ENCODE results near the gene IL18R1. TPM values are rescaled to one million over a fixed set of nuclear protein-coding genes. Genes with fewer than 3 reads are reported as not detected.

The IL18R1 gene, protein sequence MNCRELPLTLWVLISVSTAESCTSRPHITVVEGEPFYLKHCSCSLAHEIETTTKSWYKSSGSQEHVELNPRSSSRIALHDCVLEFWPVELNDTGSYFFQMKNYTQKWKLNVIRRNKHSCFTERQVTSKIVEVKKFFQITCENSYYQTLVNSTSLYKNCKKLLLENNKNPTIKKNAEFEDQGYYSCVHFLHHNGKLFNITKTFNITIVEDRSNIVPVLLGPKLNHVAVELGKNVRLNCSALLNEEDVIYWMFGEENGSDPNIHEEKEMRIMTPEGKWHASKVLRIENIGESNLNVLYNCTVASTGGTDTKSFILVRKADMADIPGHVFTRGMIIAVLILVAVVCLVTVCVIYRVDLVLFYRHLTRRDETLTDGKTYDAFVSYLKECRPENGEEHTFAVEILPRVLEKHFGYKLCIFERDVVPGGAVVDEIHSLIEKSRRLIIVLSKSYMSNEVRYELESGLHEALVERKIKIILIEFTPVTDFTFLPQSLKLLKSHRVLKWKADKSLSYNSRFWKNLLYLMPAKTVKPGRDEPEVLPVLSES
- 1.0 and 1.3 TPM in 2 replicates for total RNA-seq

GRCh38 chr2:102355526-102356380 lies at the start of gene IL18R1:
Gene IL18R1, plus strand, starts transcription at chr2:102355796. Its CDS starts 6,865 bp downstream, at chr2:102362661.

DNA sequence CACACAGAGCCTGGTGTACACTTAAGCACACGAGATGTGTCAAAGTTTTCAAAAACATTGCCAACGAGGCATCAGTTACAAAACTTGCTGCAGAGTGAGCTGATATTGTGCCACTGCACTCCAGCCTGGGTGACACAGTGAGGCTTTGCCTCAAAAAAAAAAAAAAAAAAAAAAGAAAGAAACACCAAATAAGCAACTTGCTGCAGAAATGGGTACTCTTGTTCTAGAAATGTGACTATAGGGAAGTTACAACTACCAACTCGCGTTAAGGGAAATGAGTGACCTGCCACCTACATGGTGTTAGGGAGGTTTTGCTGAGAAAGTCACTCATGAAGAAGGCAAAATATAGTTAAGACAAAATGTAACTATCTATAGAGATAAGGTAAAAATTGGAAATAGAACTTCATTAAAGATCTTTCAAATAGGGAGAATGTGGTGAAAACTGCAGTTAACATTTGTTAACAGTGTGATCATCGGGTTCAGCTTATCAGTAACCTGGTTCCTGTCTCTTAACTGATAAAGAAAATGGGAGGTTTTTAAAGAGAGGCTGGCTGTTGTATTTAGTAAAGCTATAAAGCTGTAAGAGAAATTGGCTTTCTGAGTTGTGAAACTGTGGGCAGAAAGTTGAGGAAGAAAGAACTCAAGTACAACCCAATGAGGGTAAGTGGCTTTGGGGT lies 44.5 kb upstream of the IL18R1 start, which contains the start of gene IL1RL1:
Gene IL1RL1, plus strand, starts transcription at position 600 of the 677 bp plus-strand sequence. CDS start 26,702 bp downstream, outside the sequence.

DNA sequence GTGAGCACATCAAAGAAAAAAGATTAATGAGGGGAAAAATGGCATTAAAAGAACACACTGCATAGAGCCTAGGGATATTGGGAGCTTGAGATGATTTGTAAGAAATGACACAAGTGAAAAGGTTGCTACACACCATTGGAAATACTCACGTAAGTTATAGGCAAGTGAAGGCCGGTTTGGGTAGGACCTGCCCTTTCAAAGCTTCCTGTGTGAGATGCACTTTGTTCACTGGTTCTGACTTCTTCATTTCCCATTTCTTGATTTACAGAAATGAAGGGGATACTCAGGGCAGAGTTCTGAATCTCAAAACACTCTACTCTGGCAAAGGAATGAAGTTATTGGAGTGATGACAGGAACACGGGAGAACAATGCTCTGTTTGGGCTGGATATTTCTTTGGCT lies 67.3 kb downstream of the IL18R1 start, which contains the start of gene IL18RAP:
Gene IL18RAP, plus strand, starts transcription at position 251 of the 400 bp plus-strand sequence. Its CDS starts 118 bp downstream, at position 369.

Other genes with a start within 250 kb of the IL18R1 start
- gene IL1R1, start 213.1 kb upstream of the IL18R1 start, total RNA-seq = 59.3 and 108 TPM in 2 replicates
- 1.9 and 2.2 TPM in 2 replicates for gene IL1RL2, start 168.8 kb upstream of the IL18R1 start, total RNA-seq
- 0.17 and 0.32 TPM in 2 replicates for gene IL1RL1, start 44.2 kb upstream of the IL18R1 start, total RNA-seq
- gene IL18RAP, start 67.4 kb downstream of the IL18R1 start, total RNA-seq = not detected in 2 replicates
- gene SLC9A4, start 117.4 kb downstream of the IL18R1 start, total RNA-seq = not detected in 2 replicates